Posterior cingulate gyrus (tissue), 11 donors: ENCODE data around the gene GLOD5.
"Not testable (repeated sequence)": the region's sequence is repeated elsewhere in the genome, so short reads cannot be mapped to it uniquely, and the experiment has no call there.

Source experiments
- DNase-seq, 10 donors: peaks; one replicate each; pipeline versions ENCODE4 v3.0.0 to v3.0.0-alpha.2; 2020 to 2021; ENCODE audit warnings: mixed read lengths in 3 of 10
- intact Hi-C: fragments of 100-400 bp; cut with DNase I; formaldehyde crosslinking; loops from one replicate; pipeline ENCODE4 v1.15.1; 2023

Gene GLOD5

GRCh38 chrX:48791063-48791820, 29.7 kb downstream of the GLOD5 start:
- intact Hi-C loops: no loop called here
- DNase-seq: no peak

- intact Hi-C loops: no loop called here
- no peak for DNase-seq
Measured at GRCh38 chrX:48792219-48792618, 30.7 kb downstream of the GLOD5 start.

GRCh38 chrX:48793935-48794334, 32.4 kb downstream of the GLOD5 start:
- no peak for DNase-seq
- intact Hi-C loops: no loop called here

GRCh38 chrX:48794340-48794910, 32.9 kb downstream of the GLOD5 start:
- no peak for DNase-seq
- intact Hi-C loops: no loop called here

- intact Hi-C loops: no loop called here
- no peak for DNase-seq
Measured at GRCh38 chrX:48794911-48795515, 33.5 kb downstream of the GLOD5 start.

GRCh38 chrX:48798318-48798717, 36.8 kb downstream of the GLOD5 start:
- intact Hi-C loops: no loop called here
- DNase-seq: no peak

- DNase-seq: no peak
- intact Hi-C loops: loop anchor here (2.0 kb wide), 2 partner anchors 64 to 124 kb away; no protein-coding TSS in a partner anchor
Measured at GRCh38 chrX:48800574-48801279, 39.2 kb downstream of the GLOD5 start.

- intact Hi-C loops: loop anchor here (2.0 kb wide), 2 partner anchors 65 to 125 kb away; no protein-coding TSS in a partner anchor
- peak; percentile 86 to 100 (median 96) for DNase-seq
Measured at GRCh38 chrX:48801280-48802088, 39.9 kb downstream of the GLOD5 start, which contains the start of gene HDAC6. Gene HDAC6 (plus strand): TSS chrX:48802067. CDS start chrX:48802693, 626 bp downstream.

- DNase-seq: peak in 6 of 10 donors; percentile 16 to 91 (median 32)
- intact Hi-C loops: no loop called here
Measured at GRCh38 chrX:48802089-48802904, 40.8 kb downstream of the GLOD5 start.

- peak in 1 of 10 donors; percentile 44 for DNase-seq
- intact Hi-C loops: no loop called here
Measured at GRCh38 chrX:48802905-48803200, 41.3 kb downstream of the GLOD5 start.

- intact Hi-C loops: no loop called here
- DNase-seq: no peak
Measured at GRCh38 chrX:48806081-48806480, 44.5 kb downstream of the GLOD5 start.

GRCh38 chrX:48813644-48814043, 52.1 kb downstream of the GLOD5 start:
- intact Hi-C loops: no loop called here
- peak in 1 of 10 donors; percentile 65 for DNase-seq

- DNase-seq: peak in 1 of 10 donors; percentile 59
- intact Hi-C loops: no loop called here
Measured at GRCh38 chrX:48814722-48815121, 53.2 kb downstream of the GLOD5 start.

- peak in 1 of 10 donors; percentile 69 for DNase-seq
- intact Hi-C loops: no loop called here
Measured at GRCh38 chrX:48815266-48815665, 53.7 kb downstream of the GLOD5 start.

GRCh38 chrX:48816014-48816810, 54.7 kb downstream of the GLOD5 start:
- intact Hi-C loops: no loop called here

GRCh38 chrX:48818098-48818497, 56.6 kb downstream of the GLOD5 start:
- DNase-seq: peak in 1 of 10 donors; percentile 60
- intact Hi-C loops: no loop called here

More at GRCh38 chrX:48816014-48816810, 54.7 kb downstream of the GLOD5 start:
- DNase-seq: peak in 2 of 10 donors; percentile 71 to 73

GRCh38 chrX:48818866-48819265, 57.3 kb downstream of the GLOD5 start:
- DNase-seq: peak in 1 of 10 donors; percentile 43
- intact Hi-C loops: no loop called here

- intact Hi-C loops, DNase-seq: not testable (repeated sequence)
Measured at GRCh38 chrX:48819394-48819793, 57.8 kb downstream of the GLOD5 start.
